SHP77 treated with DMSO at 0.1 percent for 48 hours (cell line): Measurements from ENCODE around the gene BEND5.
A peak's percentile ranks its signal among the peaks of the same experiment; 100 is the strongest.

Experiments used
- DNase-seq: peaks from one replicate; lab custom pipeline; 2025; lab: John Stamatoyannopoulos, UW

The BEND5 gene

DNA sequence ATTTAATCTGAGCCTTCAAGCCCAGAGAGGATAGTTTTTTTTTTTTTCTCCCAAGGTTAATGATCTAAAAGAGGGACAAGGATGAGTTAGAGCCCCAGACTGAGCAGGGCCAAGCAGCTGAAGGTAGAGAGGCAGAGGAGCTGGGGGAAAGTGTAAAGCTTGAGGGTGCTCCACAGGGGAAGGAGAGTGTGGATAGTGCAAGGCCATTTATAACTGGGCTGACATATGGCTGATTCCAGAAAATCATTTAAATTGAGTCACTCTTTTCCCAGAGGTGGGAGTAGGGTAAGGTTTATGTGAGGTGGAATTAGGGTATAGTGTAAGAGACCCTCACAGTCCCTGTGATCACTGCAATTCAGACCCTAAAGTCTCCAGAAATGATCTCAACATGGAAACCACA lies 55.8 kb downstream of the BEND5 start:
- no peak for DNase-seq

GRCh38 chr1:48718705-48719104 lies 58.0 kb downstream of the BEND5 start:
- DNase-seq = no peak

GRCh38 chr1:48718116-48718630 lies 58.5 kb downstream of the BEND5 start:
- DNase-seq = no peak

DNA sequence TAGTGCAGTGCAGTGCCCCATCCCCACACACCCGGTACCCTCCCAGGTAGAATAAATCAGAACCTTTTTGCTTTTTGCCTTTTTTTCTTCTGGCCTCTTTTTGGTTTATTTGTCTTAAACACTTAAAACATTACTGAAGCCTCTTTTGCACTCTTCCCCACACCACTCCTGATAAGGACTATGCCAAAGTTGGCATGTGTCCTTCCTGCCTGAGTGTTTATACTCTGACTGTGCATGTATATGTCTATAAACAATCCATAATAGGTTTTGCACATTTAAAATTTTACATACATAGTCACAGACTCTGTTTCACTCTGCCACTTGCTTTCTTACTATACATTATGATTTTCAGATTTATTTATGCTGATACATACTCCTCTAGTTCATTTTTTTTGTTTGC lies 59.6 kb downstream of the BEND5 start:
- no peak for DNase-seq

- DNase-seq = no peak
These were observed 60.8 kb downstream of the BEND5 start for GRCh38 chr1:48715921-48716320.

GRCh38 chr1:48710915-48711314 lies 65.8 kb downstream of the BEND5 start:
- DNase-seq = no peak

DNA sequence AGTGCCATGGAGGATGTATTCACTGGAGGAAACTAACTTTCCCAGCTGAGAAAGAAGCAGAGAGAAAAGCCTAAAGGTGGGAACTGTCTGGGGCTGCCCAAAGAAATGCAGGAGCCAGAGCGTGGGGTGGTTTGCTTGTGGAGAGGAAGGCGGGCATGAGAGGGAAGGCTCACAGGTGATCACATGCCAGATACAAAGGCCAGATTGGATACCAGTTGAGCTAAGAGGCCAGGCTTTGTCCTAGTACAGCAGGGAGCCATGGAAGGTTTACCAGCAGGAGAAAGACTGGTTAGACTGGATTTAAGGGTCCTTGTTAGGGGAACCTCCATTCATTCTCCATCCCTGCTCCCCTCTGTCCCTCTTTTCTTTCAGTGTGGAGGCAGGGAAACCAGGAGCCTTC lies 66.4 kb downstream of the BEND5 start:
- DNase-seq = no peak

DNA sequence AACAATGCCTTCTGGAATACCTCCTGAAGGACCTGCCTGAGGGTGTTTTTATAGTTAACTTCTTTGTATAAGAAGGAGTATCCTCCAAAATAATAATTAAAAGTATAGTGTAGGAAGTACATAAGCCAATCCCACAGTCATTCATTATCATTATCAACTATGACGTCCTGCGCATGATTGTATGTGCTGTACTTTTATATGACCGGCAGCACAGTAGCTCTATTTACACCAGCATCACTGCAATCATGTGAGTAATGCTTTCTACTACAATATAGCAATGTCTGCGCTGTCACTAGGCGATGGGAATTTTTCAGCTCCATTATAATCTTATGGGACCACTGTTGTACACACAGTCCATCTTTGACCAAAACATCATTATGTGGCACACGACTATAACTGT lies 72.0 kb downstream of the BEND5 start:
- no peak for DNase-seq

DNA sequence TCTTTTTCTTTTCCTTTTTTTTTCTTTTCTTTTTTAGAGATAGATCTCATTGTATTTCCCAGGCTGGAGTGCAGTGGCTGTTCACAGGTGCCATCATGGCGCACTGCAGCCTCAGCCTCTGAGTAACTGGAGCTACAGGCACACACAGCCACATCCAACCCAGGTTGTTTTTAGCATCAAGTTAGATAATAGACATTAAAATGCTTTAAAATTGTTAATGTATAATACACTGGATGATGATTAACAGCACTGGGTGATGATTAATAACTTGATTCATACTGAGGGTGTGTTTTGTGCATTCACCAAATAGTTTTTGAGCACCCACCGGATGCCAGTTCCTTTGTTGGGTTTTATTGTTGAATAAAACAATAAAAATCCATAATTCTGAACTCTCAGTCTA lies 75.2 kb downstream of the BEND5 start:
- no peak for DNase-seq

DNA sequence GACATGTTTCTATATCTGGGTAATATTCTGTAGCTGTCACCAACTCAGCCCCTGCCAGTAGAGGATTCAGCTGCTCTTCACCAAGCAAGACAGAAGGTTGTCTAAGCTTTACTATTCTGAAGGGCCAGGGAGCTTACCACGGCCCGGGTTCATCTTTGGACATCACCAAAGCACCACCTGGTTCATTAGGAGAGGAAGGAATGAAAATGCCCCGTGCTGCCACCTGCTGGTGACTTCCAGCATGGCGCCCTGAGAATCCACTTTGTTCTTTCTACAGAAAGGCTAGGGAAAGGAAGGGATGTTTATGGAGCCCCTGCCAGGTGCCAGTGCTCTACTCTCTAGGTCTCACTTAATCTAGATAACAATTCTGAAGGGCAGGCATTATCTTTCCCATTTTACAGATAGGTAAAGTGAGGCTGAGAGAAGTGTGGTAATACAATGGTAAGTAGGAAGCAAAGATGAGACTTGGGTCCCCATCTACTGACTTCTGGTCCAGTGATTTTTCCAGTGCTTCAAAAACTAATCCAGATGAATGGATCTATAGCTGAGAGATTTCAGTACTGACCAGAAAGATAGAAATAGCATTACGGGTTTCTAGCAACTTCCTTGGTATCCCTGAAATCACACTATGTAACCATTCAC lies 79.5 kb downstream of the BEND5 start:
- peak; percentile 14 for DNase-seq

- DNase-seq = no peak
These were observed 81.5 kb downstream of the BEND5 start for GRCh38 chr1:48695161-48695560.

DNA sequence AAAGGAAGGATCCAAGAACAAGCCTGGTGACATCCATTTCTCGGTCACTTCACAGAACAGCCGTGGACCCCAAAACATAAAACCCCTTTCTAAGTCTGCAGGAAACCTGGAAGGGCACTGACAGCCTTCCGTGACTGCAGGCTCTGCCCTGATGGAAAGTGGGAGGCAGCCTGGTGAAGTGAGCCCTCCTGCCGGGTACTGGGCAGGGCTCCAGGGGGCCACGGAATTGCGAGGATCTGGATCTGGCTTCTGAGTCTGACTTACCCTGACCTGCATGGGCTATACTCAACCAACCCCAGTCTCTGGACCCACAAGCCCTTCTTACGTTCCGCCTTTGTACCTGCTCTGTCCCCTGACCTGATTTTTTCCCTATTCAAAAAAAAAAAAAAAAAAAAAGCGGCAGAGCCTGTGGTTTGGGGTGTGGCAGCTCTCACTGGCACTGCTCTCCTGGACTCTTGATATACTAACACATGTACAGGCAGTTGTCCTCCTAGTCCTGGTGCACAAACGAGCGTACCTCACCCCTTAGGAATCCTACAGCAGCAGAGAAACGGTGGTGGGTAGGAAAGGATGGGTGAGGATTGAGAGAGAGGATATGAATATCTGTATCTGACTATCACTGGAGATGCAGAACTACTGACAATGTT lies 82.9 kb downstream of the BEND5 start:
- DNase-seq = no peak

GRCh38 chr1:48693180-48693579 lies 83.5 kb downstream of the BEND5 start:
- DNase-seq = no peak

- no peak for DNase-seq
These were observed 84.5 kb downstream of the BEND5 start for GRCh38 chr1:48692235-48692634.

GRCh38 chr1:48691429-48692001 lies 85.2 kb downstream of the BEND5 start:
- no peak for DNase-seq

GRCh38 chr1:48688102-48688760 lies 88.5 kb downstream of the BEND5 start:
- no peak for DNase-seq

- no peak for DNase-seq
These were observed 89.2 kb downstream of the BEND5 start for GRCh38 chr1:48687282-48688045.

GRCh38 chr1:48686159-48686558 lies 90.5 kb downstream of the BEND5 start:
- DNase-seq = no peak

GRCh38 chr1:48684381-48684780 lies 92.3 kb downstream of the BEND5 start:
- no peak for DNase-seq

GRCh38 chr1:48683839-48684238 lies 92.9 kb downstream of the BEND5 start:
- DNase-seq = no peak

DNA sequence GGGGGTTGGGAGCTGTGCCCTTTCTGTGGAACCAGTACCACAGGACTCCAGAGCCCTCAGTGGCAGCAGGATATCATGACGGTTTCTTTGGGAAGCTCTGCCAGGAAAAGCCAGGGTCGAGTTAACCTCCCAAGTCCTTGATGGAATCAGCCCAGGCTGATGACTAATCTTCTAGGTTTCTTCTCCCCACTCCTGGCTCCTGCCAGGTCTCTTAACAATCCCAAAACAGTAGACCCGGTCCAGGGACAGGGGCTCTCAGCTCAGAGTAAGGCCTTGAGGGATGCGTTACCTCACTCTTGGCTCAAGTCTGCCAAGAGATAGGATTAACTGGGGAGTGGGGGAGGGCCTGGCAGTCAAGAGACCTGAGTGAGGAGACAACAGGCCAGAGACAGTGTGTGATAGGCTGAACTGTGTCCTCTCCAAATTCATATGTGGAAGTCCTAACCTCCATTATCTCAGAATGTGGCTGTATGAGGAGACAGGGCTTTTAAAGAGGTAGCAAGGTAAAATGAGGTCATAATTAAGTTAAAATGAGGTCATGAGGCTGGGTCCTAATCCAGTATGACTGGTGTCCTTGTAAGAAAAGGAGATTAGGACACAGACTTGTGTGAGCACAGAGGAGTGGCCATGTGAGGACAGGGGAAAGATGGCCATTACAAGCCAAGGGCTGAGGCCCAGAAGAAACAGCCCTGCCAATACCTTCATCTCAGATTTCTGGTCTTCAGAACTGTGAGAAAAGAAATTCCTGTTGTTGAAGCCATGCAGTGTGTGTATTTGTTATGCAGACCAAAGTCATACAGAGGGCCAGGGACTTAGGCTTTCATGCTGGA lies 95.0 kb downstream of the BEND5 start:
- DNase-seq = no peak
